Measurements from ENCODE around the gene PHC2. TPM values are rescaled to one million over a fixed set of nuclear protein-coding genes. Genes with fewer than 3 reads are reported as not detected.

PHC2 gene
- total and polyA plus RNA-seq, 9 of the 15 experiments (the other 6 are each of a cell fraction or from before 2014, with no cell fraction given) = 3.1 to 67.6 (median 34.6) TPM

DNA sequence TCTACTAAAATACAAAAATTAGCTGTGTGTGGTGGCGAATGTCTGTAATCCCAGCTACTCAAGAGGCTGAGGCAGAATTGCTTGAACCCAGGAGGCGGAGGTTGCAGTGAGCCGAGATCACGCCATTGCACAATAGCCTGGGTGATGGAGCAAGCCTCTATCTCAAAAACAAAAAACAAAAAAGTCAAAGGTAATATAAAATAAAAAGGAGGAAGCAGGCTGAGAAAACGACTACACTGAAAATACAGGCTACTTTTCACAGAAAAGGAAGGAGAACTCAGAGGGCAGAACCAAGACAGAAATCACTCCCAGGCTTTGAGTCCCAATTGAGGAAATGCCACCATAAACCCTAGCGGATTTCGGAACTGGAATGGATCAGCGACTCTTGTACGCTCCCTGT, 104.1 kb downstream of the PHC2 start:
- Histone ChIP-seq H3K79me2 (ENCODE audit: control insufficient read depth, insufficient read depth, low read length) (no peaks in the 10 kb centered on the region), H3K27ac (ENCODE audit: extremely low read depth, low read depth, low read length) (no peak overlapping the region), H2AFZ (ENCODE audit: low read depth, low read length) (no peak overlapping the region), H3K9me1 (ENCODE audit: control insufficient read depth, insufficient read depth, low read length) (no peaks in the 10 kb centered on the region), H3K9me3 (replicated peaks; ENCODE audit: control insufficient read depth, insufficient read depth, low read depth, low read length) (no peaks in the 10 kb centered on the region), H3K4me2 (ENCODE audit: insufficient read depth, low read length) (no peak overlapping the region), H3K27me3 (ENCODE audit: control insufficient read depth in 2 of 2, insufficient read depth in 2 of 2, low read length in 2 of 2) (no peaks in the 10 kb centered on the region), H3K4me1 (replicated peaks in 1 of 2; ENCODE audit: control insufficient read depth in 2 of 2, insufficient read depth in 2 of 2, low read length in 2 of 2) (no peaks in the 10 kb centered on the region), H3K36me3 (ENCODE audit: control insufficient read depth, insufficient read depth, low read length) (peaks cover 88% of the 10 kb centered on the region; the same call in 2 of the 3 replicates), H3K4me3 (no peak overlapping the region), H3K9ac (ENCODE audit: insufficient read depth in 1 of 2, low read depth in 2 of 2, low read length in 2 of 2) (no peak overlapping the region), H4K20me1 (replicated peaks; ENCODE audit: control insufficient read depth, insufficient read depth, low read length) (peaks cover 5% of the 10 kb centered on the region; the same call in 1 of the 2 replicates)
- TF ChIP-seq CEBPG (CRISPR knock-in tag; IDR thresholded peaks at IDR 0.05) (no peak), CEBPG (tag; conservative IDR thresholded peaks at IDR 0.05 in 1 of 2, IDR thresholded peaks at IDR 0.05 in 1 of 2) (peak; percentile 35 to 52; a peak in 3 of 4 replicates), CEBPB (tag; IDR thresholded peaks at IDR 0.05) (peak; percentile 65), TAF1 (IDR thresholded peaks at IDR 0.05; ENCODE audit: control insufficient read depth, extremely low read depth, insufficient read depth, low read length, severe bottlenecking) (no peak)
- POLR2A ChIA-PET = interaction anchor here (1.0 kb wide), 1 partner anchor 11 kb away, joined by 3 read pairs; no protein-coding TSS in a partner anchor
- CTCF ChIA-PET (ENCODE audit: low intra/inter-chr PET ratio) = no interaction called here
- intact Hi-C loops (cut with micrococcal nuclease) (no loop called here), in situ Hi-C loops (cut with MboI) (no loop called here)
- ATAC-seq (no peak), DNase-seq (ENCODE audit: extremely low read depth in 1 of 4, low spot score in 3 of 4) (no peak), FAIRE-seq (no peak)
- no TSS peak for BruUV-seq (replicated peaks)
- 88% methylated on average over 9 of the region's 9 CpGs for WGBS (ENCODE audit: insufficient coverage, low coverage, missing lambda C conversion rate)

Data from K562 (cell line).